Measurements from ENCODE around the gene COMP. TPM values are rescaled to one million over a fixed set of nuclear protein-coding genes. Genes with fewer than 3 reads are reported as not detected.

The COMP gene
- total and polyA plus RNA-seq, 9 donors = 0.88 to 96.3 (median 8.7) TPM

DNA sequence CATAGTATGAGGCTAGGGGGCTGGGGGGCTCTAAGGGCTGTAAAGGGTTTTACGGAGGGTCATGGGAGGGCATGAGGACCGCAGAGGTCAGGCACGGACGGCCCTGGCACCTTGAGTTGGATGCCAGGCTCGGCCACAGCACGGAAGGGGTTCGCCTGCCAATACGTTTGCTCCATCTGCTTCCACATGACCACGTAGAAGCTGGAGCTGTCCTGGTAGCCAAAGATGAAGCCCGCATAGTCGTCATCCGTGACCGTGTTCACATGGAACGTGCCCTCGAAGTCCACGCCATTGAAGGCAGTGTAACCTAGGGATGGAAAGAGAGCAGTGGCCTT lies 6.4 kb downstream of the COMP start:
- H3K36me3 ChIP-seq (ENCODE audit: control insufficient read depth, insufficient read depth, low read length) = no peaks in the 10 kb centered on the region
- 68% methylated on average over 16 of the region's 16 CpGs for WGBS (ENCODE audit: insufficient coverage)
- no peaks in the 10 kb centered on the region for H3K9me3 ChIP-seq (replicated peaks; ENCODE audit: control insufficient read depth, low read depth, low read length)
- peaks cover 66% of the 10 kb centered on the region for H3K27me3 ChIP-seq (ENCODE audit: control insufficient read depth, insufficient read depth, low read length)
- H3K4me1 ChIP-seq (ENCODE audit: control insufficient read depth, insufficient read depth, low read length) = peaks cover 16% of the 10 kb centered on the region
- no peak overlapping the region for H3K27ac ChIP-seq (ENCODE audit: low read length)
- DNase-seq = no peak
- no peak overlapping the region for H3K4me3 ChIP-seq (ENCODE audit: low read length)

- 79% methylated on average over 14 of the region's 19 CpGs for WGBS (ENCODE audit: insufficient coverage)
- Histone ChIP-seq H3K9me3 (replicated peaks; ENCODE audit: control insufficient read depth, low read depth, low read length) (no peaks in the 10 kb centered on the region), H3K4me3 (ENCODE audit: low read length) (no peak overlapping the region), H3K36me3 (ENCODE audit: control insufficient read depth, insufficient read depth, low read length) (no peaks in the 10 kb centered on the region), H3K27ac (ENCODE audit: low read length) (no peak overlapping the region), H3K4me1 (ENCODE audit: control insufficient read depth, insufficient read depth, low read length) (peaks cover 11% of the 10 kb centered on the region), H3K27me3 (ENCODE audit: control insufficient read depth, insufficient read depth, low read length) (peaks cover 65% of the 10 kb centered on the region)
- DNase-seq = no peak
Measured at GRCh38 chr19:18783958-18784785, 6.9 kb downstream of the COMP start.

- no peaks in the 10 kb centered on the region for H3K9me3 ChIP-seq (replicated peaks; ENCODE audit: control insufficient read depth, low read depth, low read length)
- H3K27ac ChIP-seq (ENCODE audit: low read length) = no peak overlapping the region
- WGBS (ENCODE audit: insufficient coverage) = 74% methylated on average over 15 of the region's 22 CpGs
- peaks cover 65% of the 10 kb centered on the region for H3K27me3 ChIP-seq (ENCODE audit: control insufficient read depth, insufficient read depth, low read length)
- no peak for DNase-seq
- H3K36me3 ChIP-seq (ENCODE audit: control insufficient read depth, insufficient read depth, low read length) = no peaks in the 10 kb centered on the region
- peaks cover 9% of the 10 kb centered on the region for H3K4me1 ChIP-seq (ENCODE audit: control insufficient read depth, insufficient read depth, low read length)
- no peak overlapping the region for H3K4me3 ChIP-seq (ENCODE audit: low read length)
Measured at GRCh38 chr19:18782559-18783225, 8.4 kb downstream of the COMP start.

DNA sequence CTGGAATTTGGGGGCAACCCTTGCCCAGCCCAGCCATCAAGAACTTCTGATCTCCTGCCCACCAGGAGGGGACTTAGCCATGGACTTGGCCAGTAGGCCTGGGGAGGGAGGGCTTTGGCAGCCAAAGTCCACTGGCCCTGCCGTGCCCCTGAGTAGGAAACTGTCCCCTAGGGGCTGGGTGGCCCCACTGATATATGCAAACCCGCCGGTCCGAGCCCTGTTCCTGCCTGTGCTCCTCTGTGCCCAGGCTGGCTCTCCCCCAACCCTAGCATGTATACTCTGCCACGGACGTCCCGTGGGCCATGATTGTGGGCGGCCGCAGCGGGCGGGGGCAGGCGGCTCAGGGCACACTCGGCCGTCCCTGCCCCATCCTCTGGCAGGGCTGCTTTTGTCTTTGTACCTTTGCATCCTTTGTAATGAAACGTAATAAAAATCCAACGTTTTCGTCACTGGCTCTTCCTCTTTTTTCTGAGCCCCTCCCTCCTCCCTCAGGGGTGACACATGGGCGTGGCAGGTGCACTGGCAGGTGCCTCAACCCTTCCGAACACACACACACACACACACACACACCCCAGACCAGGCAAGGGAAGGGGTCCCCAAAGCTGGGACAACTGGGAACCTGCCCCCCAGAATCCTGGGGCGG lies 9.1 kb downstream of the COMP start:
- H3K36me3 ChIP-seq (ENCODE audit: control insufficient read depth, insufficient read depth, low read length) = no peaks in the 10 kb centered on the region
- no peak overlapping the region for H3K4me3 ChIP-seq (ENCODE audit: low read length)
- H3K4me1 ChIP-seq (ENCODE audit: control insufficient read depth, insufficient read depth, low read length) = peaks cover 9% of the 10 kb centered on the region
- WGBS (ENCODE audit: insufficient coverage) = 60% methylated on average over 19 of the region's 20 CpGs
- no peak for DNase-seq
- H3K27ac ChIP-seq (ENCODE audit: low read length) = no peak overlapping the region
- H3K27me3 ChIP-seq (ENCODE audit: control insufficient read depth, insufficient read depth, low read length) = peaks cover 63% of the 10 kb centered on the region
- no peaks in the 10 kb centered on the region for H3K9me3 ChIP-seq (replicated peaks; ENCODE audit: control insufficient read depth, low read depth, low read length)

- no peak overlapping the region for H3K27ac ChIP-seq (ENCODE audit: low read length)
- no peak overlapping the region for H3K4me3 ChIP-seq (ENCODE audit: low read length)
- H3K36me3 ChIP-seq (ENCODE audit: control insufficient read depth, insufficient read depth, low read length) = peaks cover 4% of the 10 kb centered on the region
- no peaks in the 10 kb centered on the region for H3K9me3 ChIP-seq (replicated peaks; ENCODE audit: control insufficient read depth, low read depth, low read length)
- peaks cover 60% of the 10 kb centered on the region for H3K27me3 ChIP-seq (ENCODE audit: control insufficient read depth, insufficient read depth, low read length)
- no peak for DNase-seq
- WGBS (ENCODE audit: insufficient coverage) = 85% methylated on average over 12 of the region's 14 CpGs
- H3K4me1 ChIP-seq (ENCODE audit: control insufficient read depth, insufficient read depth, low read length) = peaks cover 16% of the 10 kb centered on the region
Measured at GRCh38 chr19:18781047-18781600, 10.0 kb downstream of the COMP start.

DNA sequence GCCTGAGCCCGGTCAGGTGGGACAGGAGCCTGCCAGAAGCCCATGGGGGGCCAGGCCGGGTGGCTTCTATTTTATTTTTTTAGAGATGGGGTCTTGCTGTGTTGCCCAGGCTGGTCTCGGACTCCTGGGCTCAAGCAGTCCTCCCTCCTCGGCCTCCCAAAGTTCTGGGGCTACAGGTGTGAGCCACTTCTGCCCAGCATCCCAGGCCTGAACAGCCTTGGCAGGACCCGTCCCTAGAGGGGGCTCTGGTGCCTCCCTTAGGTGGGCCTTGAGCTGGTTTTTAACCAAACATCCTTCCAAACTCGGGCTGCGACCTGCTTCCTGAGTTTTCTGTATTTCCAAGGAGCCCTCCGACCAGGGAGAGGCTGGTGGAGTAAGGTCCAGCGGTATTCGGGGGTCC lies 10.5 kb downstream of the COMP start:
- Histone ChIP-seq H3K27ac (ENCODE audit: low read length) (no peak overlapping the region), H3K27me3 (ENCODE audit: control insufficient read depth, insufficient read depth, low read length) (peaks cover 55% of the 10 kb centered on the region), H3K9me3 (replicated peaks; ENCODE audit: control insufficient read depth, low read depth, low read length) (no peaks in the 10 kb centered on the region), H3K4me1 (ENCODE audit: control insufficient read depth, insufficient read depth, low read length) (peaks cover 18% of the 10 kb centered on the region), H3K4me3 (ENCODE audit: low read length) (no peak overlapping the region), H3K36me3 (ENCODE audit: control insufficient read depth, insufficient read depth, low read length) (peaks cover 8% of the 10 kb centered on the region)
- 82% methylated on average over 5 of the region's 10 CpGs for WGBS (ENCODE audit: insufficient coverage)
- DNase-seq = no peak

- Histone ChIP-seq H3K9me3 (replicated peaks; ENCODE audit: control insufficient read depth, low read depth, low read length) (no peaks in the 10 kb centered on the region), H3K27me3 (ENCODE audit: control insufficient read depth, insufficient read depth, low read length) (peaks cover 49% of the 10 kb centered on the region), H3K27ac (ENCODE audit: low read length) (no peak overlapping the region), H3K4me3 (ENCODE audit: low read length) (no peak overlapping the region), H3K4me1 (ENCODE audit: control insufficient read depth, insufficient read depth, low read length) (peaks cover 13% of the 10 kb centered on the region), H3K36me3 (ENCODE audit: control insufficient read depth, insufficient read depth, low read length) (peaks cover 8% of the 10 kb centered on the region)
- 87% methylated on average over 13 of the region's 17 CpGs for WGBS (ENCODE audit: insufficient coverage)
- DNase-seq = no peak
Measured at GRCh38 chr19:18780081-18780480, 11.0 kb downstream of the COMP start.

GRCh38 chr19:18778826-18779495 lies 12.1 kb downstream of the COMP start:
- H3K4me3 ChIP-seq (ENCODE audit: low read length) = no peak overlapping the region
- H3K27ac ChIP-seq (ENCODE audit: low read length) = no peak overlapping the region
- no peaks in the 10 kb centered on the region for H3K9me3 ChIP-seq (replicated peaks; ENCODE audit: control insufficient read depth, low read depth, low read length)
- DNase-seq = no peak
- peaks cover 13% of the 10 kb centered on the region for H3K4me1 ChIP-seq (ENCODE audit: control insufficient read depth, insufficient read depth, low read length)
- H3K27me3 ChIP-seq (ENCODE audit: control insufficient read depth, insufficient read depth, low read length) = peaks cover 38% of the 10 kb centered on the region
- H3K36me3 ChIP-seq (ENCODE audit: control insufficient read depth, insufficient read depth, low read length) = peaks cover 8% of the 10 kb centered on the region
- 77% methylated on average over 8 of the region's 14 CpGs for WGBS (ENCODE audit: insufficient coverage)

- WGBS (ENCODE audit: insufficient coverage) = 76% methylated on average over 6 of the region's 11 CpGs
- no peak for DNase-seq
Measured at GRCh38 chr19:18778076-18778389, 13.1 kb downstream of the COMP start.

More at GRCh38 chr19:18778076-18778389, 13.1 kb downstream of the COMP start:
- Histone ChIP-seq H3K4me1 (ENCODE audit: control insufficient read depth, insufficient read depth, low read length) (peaks cover 13% of the 10 kb centered on the region), H3K36me3 (ENCODE audit: control insufficient read depth, insufficient read depth, low read length) (peaks cover 8% of the 10 kb centered on the region), H3K27ac (ENCODE audit: low read length) (no peak overlapping the region), H3K27me3 (ENCODE audit: control insufficient read depth, insufficient read depth, low read length) (peaks cover 36% of the 10 kb centered on the region), H3K4me3 (ENCODE audit: low read length) (no peak overlapping the region), H3K9me3 (replicated peaks; ENCODE audit: control insufficient read depth, low read depth, low read length) (no peaks in the 10 kb centered on the region)
